Hepatocyte (in vitro differentiated cells): ENCODE data around the gene HK3. TPM values are rescaled to one million over a fixed set of nuclear protein-coding genes. Genes with fewer than 3 reads are reported as not detected.

ENCODE experiments used
- DNase-seq: peaks from one replicate; pipeline ENCODE4 v3.0.0-alpha.2; 2016; ENCODE audit warnings: low spot score
- H2AFZ ChIP-seq: fragments of 200-600 bp; sonication (generic); 2 replicates; pipeline ENCODE4 v1.6.0; 2016; ENCODE audit warnings: antibody characterized with exemption, mild to moderate bottlenecking
- H3K27ac ChIP-seq: fragments of 200-600 bp; sonication (generic); 2 replicates; pipeline ENCODE4 v1.5.1; 2016; ENCODE audit warnings: mild to moderate bottlenecking
- H3K27me3 ChIP-seq: fragments of 200-600 bp; sonication (generic); 2 replicates; pipeline ENCODE4 v1.6.1; 2016
- H3K36me3 ChIP-seq: fragments of 200-600 bp; sonication (generic); replicated peaks from 2 replicates; pipeline ENCODE4 v1.5.1; 2016; ENCODE audit warnings: low read depth; ENCODE audit not compliant: insufficient read depth
- H3K4me1 ChIP-seq: fragments of 200-600 bp; sonication (generic); 2 replicates; pipeline ENCODE4 v1.5.1; 2016; ENCODE audit warnings: mild to moderate bottlenecking, moderate library complexity; ENCODE audit not compliant: insufficient read depth
- H3K4me2 ChIP-seq: fragments of 200-600 bp; sonication (generic); 2 replicates; pipeline ENCODE4 v1.6.0; 2016
- H3K4me3 ChIP-seq: fragments of 200-600 bp; sonication (generic); 2 replicates; pipeline ENCODE4 v1.5.1; 2016; ENCODE audit warnings: mild to moderate bottlenecking
- H3K79me2 ChIP-seq: fragments of 200-600 bp; sonication (generic); 2 replicates; pipeline ENCODE4 v1.6.0; 2017; ENCODE audit warnings: mild to moderate bottlenecking
- H3K9me2 ChIP-seq: fragments of 200-600 bp; sonication (generic); replicated peaks from 2 replicates; pipeline ENCODE4 v1.6.0; 2017; ENCODE audit warnings: mild to moderate bottlenecking; ENCODE audit not compliant: insufficient read depth
- H3K9me3 ChIP-seq: fragments of 200-600 bp; sonication (generic); 2 replicates; pipeline ENCODE4 v1.5.1; 2016; ENCODE audit warnings: low read depth, mild to moderate bottlenecking
- H4K20me1 ChIP-seq: fragments of 200-600 bp; sonication (generic); 2 replicates; pipeline ENCODE4 v1.6.0; 2016; ENCODE audit warnings: mild to moderate bottlenecking; ENCODE audit not compliant: insufficient read depth, poor library complexity, severe bottlenecking
- EZH2 ChIP-seq: fragments of 200-600 bp; sonication (generic); IDR thresholded peaks from 2 replicates; pipeline ENCODE4 v1.6.1; 2016; ENCODE audit warnings: antibody characterized with exemption, mild to moderate bottlenecking, borderline replicate concordance
- EZH2phosphoT487 ChIP-seq: fragments of 200-600 bp; sonication (generic); IDR thresholded peaks from one replicate; pipeline ENCODE4 v1.6.1; 2018; ENCODE audit warnings: antibody characterized with exemption, mild to moderate bottlenecking, low read depth, moderate library complexity; ENCODE audit not compliant: unreplicated experiment, severe bottlenecking
- WGBS: methylation state at CpG from one replicate; pipeline ENCODE4 v1.1.6; 2016; ENCODE audit warnings: low lambda C conversion rate; ENCODE audit errors: missing lambda C conversion rate; 5-methylcytosine and 5-hydroxymethylcytosine counted together
- polyA plus RNA-seq: library from polyadenylated mRNA; unstranded; fragments of >200 nt; fragmentation: Nextera tagmentation; extraction: Ambion mirVana; gene quantifications from 2 replicates; pipeline ENCODE4 v1.2.1, GENCODE V29; 2016
- total RNA-seq: library from RNA; depleted of rRNA; stranded (reverse); fragments of >200 nt; gene quantifications from 2 replicates; pipeline ENCODE4 v1.2.3, GENCODE V29; 2014
- TF ChIP-seq, protein P1 (sequence below): fragments of 200-600 bp; sonication (generic); IDR thresholded peaks from 2 replicates; pipeline ENCODE4 v1.5.1; 2016; ENCODE audit warnings: antibody characterized with exemption, mild to moderate bottlenecking; ENCODE audit not compliant: poor library complexity

Gene HK3
- total and polyA plus RNA-seq, 2 experiments from 2014 or later = 0.73 TPM; not detected in 1

DNA sequence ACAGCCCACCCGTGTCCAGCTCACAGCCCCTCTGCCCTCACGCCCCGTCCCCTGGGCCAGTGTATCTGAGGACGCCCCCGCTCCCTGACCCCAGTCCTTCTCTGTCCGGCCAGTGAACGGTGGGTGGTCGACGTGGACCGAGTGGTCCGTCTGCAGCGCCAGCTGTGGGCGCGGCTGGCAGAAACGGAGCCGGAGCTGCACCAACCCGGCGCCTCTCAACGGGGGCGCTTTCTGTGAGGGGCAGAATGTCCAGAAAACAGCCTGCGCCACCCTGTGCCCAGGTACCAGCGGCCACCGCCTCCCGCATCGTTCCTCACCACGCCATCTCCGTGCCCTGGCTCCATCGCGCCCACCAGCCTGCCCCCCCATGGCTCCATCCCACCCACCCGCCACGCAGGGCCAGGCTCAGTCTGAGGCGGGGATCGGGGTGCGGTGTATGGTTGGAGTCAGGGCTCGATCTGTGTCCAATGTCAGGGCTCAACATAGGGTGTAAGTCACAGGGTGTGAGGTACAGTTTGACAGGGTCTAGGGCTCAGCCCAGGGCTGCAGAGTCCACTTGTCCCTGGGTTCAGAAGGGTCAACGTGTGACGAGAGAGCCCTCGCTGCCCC, 29.5 kb downstream of the HK3 start:
- Histone ChIP-seq H3K4me1 (no peaks in the 10 kb centered on the region), H3K79me2 (no peaks in the 10 kb centered on the region), H3K27me3 (peaks cover 23% of the 10 kb centered on the region), H3K4me2 (no peak overlapping the region), H3K36me3 (no peaks in the 10 kb centered on the region), H3K27ac (no peak overlapping the region), H4K20me1 (no peaks in the 10 kb centered on the region), H3K9me2 (no peaks in the 10 kb centered on the region), H3K9me3 (no peaks in the 10 kb centered on the region), H2AFZ (no peak overlapping the region), H3K4me3 (no peak overlapping the region)
- 86% methylated on average over 25 of the region's 38 CpGs for WGBS
- TF ChIP-seq, protein P1, sequence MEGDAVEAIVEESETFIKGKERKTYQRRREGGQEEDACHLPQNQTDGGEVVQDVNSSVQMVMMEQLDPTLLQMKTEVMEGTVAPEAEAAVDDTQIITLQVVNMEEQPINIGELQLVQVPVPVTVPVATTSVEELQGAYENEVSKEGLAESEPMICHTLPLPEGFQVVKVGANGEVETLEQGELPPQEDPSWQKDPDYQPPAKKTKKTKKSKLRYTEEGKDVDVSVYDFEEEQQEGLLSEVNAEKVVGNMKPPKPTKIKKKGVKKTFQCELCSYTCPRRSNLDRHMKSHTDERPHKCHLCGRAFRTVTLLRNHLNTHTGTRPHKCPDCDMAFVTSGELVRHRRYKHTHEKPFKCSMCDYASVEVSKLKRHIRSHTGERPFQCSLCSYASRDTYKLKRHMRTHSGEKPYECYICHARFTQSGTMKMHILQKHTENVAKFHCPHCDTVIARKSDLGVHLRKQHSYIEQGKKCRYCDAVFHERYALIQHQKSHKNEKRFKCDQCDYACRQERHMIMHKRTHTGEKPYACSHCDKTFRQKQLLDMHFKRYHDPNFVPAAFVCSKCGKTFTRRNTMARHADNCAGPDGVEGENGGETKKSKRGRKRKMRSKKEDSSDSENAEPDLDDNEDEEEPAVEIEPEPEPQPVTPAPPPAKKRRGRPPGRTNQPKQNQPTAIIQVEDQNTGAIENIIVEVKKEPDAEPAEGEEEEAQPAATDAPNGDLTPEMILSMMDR = no peak
- TF ChIP-seq EZH2phosphoT487 = no peak
- TF ChIP-seq EZH2 = no peak
- DNase-seq = no peak

DNA sequence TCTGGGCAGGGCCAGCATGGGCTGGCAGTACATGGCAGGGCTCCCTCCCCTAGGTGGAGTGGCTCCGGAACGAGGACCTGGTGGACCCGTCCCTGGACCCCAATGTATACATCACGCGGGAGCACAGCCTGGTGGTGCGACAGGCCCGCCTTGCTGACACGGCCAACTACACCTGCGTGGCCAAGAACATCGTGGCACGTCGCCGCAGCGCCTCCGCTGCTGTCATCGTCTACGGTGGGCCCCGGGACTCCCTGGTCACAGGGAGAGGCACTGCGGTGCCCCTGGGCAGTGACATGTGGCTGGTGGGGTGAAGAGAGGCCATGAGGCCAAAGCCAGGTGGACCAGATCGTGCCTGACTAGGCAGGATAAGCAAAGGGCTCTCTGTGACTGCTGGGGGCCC, 30.4 kb downstream of the HK3 start:
- WGBS = 96% methylated on average over 20 of the region's 20 CpGs
- H3K4me3 ChIP-seq = no peak overlapping the region
- no peaks in the 10 kb centered on the region for H3K79me2 ChIP-seq
- TF ChIP-seq, protein P1 = no peak
- no peak for TF ChIP-seq EZH2phosphoT487
- no peak for TF ChIP-seq EZH2
- H3K27ac ChIP-seq = no peak overlapping the region
- no peaks in the 10 kb centered on the region for H3K36me3 ChIP-seq
- H3K9me3 ChIP-seq = no peaks in the 10 kb centered on the region
- no peak overlapping the region for H3K4me2 ChIP-seq
- H3K9me2 ChIP-seq = no peaks in the 10 kb centered on the region
- H2AFZ ChIP-seq = no peak overlapping the region
- no peaks in the 10 kb centered on the region for H3K4me1 ChIP-seq
- H4K20me1 ChIP-seq = no peaks in the 10 kb centered on the region
- peaks cover 28% of the 10 kb centered on the region for H3K27me3 ChIP-seq
- no peak for DNase-seq

DNA sequence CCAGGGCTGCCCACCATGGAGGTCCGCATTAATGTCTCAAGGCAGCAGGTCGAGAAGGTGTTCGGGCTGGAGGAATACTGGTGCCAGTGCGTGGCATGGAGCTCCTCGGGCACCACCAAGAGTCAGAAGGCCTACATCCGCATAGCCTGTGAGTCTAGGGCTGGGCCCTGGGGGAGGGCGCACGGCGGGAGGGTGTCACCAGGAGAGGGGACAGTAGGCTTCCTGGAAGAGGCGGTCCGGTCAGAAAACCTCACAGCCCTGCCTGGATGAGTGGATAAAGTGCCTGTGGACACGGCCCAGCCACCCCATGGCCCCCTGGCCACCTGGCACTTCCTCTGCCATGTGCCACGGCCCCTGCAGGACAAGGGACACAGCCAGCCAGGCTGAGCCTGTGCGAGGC, 31.0 kb downstream of the HK3 start:
- Histone ChIP-seq H3K4me2 (no peak overlapping the region), H3K4me3 (no peak overlapping the region), H3K79me2 (no peaks in the 10 kb centered on the region), H3K36me3 (no peaks in the 10 kb centered on the region), H3K9me3 (no peaks in the 10 kb centered on the region), H3K27ac (no peak overlapping the region), H3K4me1 (no peaks in the 10 kb centered on the region), H3K27me3 (peaks cover 29% of the 10 kb centered on the region), H3K9me2 (no peaks in the 10 kb centered on the region), H2AFZ (no peak overlapping the region), H4K20me1 (no peaks in the 10 kb centered on the region)
- no peak for TF ChIP-seq EZH2phosphoT487
- TF ChIP-seq EZH2 = no peak
- TF ChIP-seq, protein P1 = no peak
- no peak for DNase-seq
- 92% methylated on average over 7 of the region's 14 CpGs for WGBS
